Prostate gland (tissue), 2 donors: Measurements from ENCODE around the gene EPB41L1.

Experiments
- POLR2A ChIP-seq: fragments of 450-650 bp; IDR thresholded peaks from one replicate; pipeline ENCODE4 v1.6.1; 2016; ENCODE audit warnings: antibody characterized with exemption, mild to moderate bottlenecking
- POLR2AphosphoS5 ChIP-seq: sonication (generic); formaldehyde crosslinking; IDR thresholded peaks from one replicate; pipeline ENCODE4 v1.6.1; 2017; ENCODE audit warnings: antibody characterized with exemption
- TF ChIP-seq, protein P1 (sequence below), 4 experiments: fragments of 200-600 bp in 2 of 4; fragments of 450-650 bp in 2 of 4; sonication (generic) in 2 of 4; IDR thresholded peaks; 1 replicate in 3 of 4; 2 replicates in 1 of 4; pipeline ENCODE4 v1.5.1; 2016 to 2019; ENCODE audit warnings: antibody characterized with exemption in 4 of 4, mild to moderate bottlenecking in 2 of 4, moderate library complexity in 2 of 4

DNA sequence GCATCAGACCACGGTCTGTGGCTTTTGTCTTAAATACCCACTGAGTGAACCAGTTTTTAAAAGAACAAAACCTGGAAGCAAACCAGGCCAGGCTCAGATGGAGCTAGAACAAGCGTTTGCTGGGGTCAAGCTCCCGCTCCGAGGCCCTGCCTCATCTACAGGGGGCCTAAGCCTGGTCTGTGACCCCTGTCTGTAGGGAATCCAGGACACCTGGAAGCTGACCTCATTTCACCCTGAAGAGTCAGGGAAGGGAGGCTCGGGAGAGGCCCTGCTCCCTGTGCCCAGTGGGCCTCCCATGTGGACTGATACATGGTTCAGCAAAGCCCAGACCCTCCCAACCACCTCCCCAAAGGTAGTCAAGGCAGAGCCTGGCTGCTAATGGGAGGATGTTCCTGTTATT, 124.8 kb downstream of the EPB41L1 start:
- TF ChIP-seq, protein P1, sequence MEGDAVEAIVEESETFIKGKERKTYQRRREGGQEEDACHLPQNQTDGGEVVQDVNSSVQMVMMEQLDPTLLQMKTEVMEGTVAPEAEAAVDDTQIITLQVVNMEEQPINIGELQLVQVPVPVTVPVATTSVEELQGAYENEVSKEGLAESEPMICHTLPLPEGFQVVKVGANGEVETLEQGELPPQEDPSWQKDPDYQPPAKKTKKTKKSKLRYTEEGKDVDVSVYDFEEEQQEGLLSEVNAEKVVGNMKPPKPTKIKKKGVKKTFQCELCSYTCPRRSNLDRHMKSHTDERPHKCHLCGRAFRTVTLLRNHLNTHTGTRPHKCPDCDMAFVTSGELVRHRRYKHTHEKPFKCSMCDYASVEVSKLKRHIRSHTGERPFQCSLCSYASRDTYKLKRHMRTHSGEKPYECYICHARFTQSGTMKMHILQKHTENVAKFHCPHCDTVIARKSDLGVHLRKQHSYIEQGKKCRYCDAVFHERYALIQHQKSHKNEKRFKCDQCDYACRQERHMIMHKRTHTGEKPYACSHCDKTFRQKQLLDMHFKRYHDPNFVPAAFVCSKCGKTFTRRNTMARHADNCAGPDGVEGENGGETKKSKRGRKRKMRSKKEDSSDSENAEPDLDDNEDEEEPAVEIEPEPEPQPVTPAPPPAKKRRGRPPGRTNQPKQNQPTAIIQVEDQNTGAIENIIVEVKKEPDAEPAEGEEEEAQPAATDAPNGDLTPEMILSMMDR (IDR thresholded peaks at IDR 0.05) = no peak
- TF ChIP-seq POLR2AphosphoS5 = no peak
- no peak for TF ChIP-seq POLR2A
